GM19240 (cell line): Measurements from ENCODE around the gene MUC16.
"Not testable (repeated sequence)": the region's sequence is repeated elsewhere in the genome, so short reads cannot be mapped to it uniquely, and the experiment has no call there.

Source experiments
- DNase-seq: peaks from one replicate; pipeline ENCODE4 v3.0.0; 2011; ENCODE audit warnings: low spot score; ENCODE audit not compliant: insufficient read length

The MUC16 gene

GRCh38 chr19:9009935-9010651 lies at the start of gene MUC16:
TSS of gene MUC16 (minus strand) at chr19:9010409.
- no peak for DNase-seq

GRCh38 chr19:9058905-9059667 lies 48.9 kb upstream of the MUC16 start:
- DNase-seq: no peak

GRCh38 chr19:9057505-9058258 lies 47.5 kb upstream of the MUC16 start:
- no peak for DNase-seq

GRCh38 chr19:9056131-9056530 lies 45.9 kb upstream of the MUC16 start:
- not testable (repeated sequence) for DNase-seq

GRCh38 chr19:9054765-9055164 lies 44.6 kb upstream of the MUC16 start:
- DNase-seq: no peak

GRCh38 chr19:9054207-9054606 lies 44.0 kb upstream of the MUC16 start:
- no peak for DNase-seq

GRCh38 chr19:9053674-9054073 lies 43.5 kb upstream of the MUC16 start:
- DNase-seq: not testable (repeated sequence)

- DNase-seq: no peak
Measured at GRCh38 chr19:9052894-9053293, 42.7 kb upstream of the MUC16 start.

GRCh38 chr19:9046694-9047093 lies 36.5 kb upstream of the MUC16 start:
- DNase-seq: no peak

- no peak for DNase-seq
Measured at GRCh38 chr19:9044449-9044848, 34.2 kb upstream of the MUC16 start.

GRCh38 chr19:9043524-9043923 lies 33.3 kb upstream of the MUC16 start:
- no peak for DNase-seq

- DNase-seq: no peak
Measured at GRCh38 chr19:9041023-9041422, 30.8 kb upstream of the MUC16 start.

GRCh38 chr19:9040131-9040530 lies 29.9 kb upstream of the MUC16 start:
- DNase-seq: no peak

GRCh38 chr19:9039728-9040127 lies 29.5 kb upstream of the MUC16 start:
- no peak for DNase-seq

- no peak for DNase-seq
Measured at GRCh38 chr19:9037400-9038062, 27.3 kb upstream of the MUC16 start.

- no peak for DNase-seq
Measured at GRCh38 chr19:9032136-9032631, 22.0 kb upstream of the MUC16 start.

GRCh38 chr19:9018163-9018875 lies 8.1 kb upstream of the MUC16 start:
- no peak for DNase-seq

- no peak for DNase-seq
Measured at GRCh38 chr19:9014803-9015202, 4.6 kb upstream of the MUC16 start.

GRCh38 chr19:9013988-9014387 lies 3.8 kb upstream of the MUC16 start:
- no peak for DNase-seq

GRCh38 chr19:9011875-9012274 lies 1.7 kb upstream of the MUC16 start:
- no peak for DNase-seq

GRCh38 chr19:9010693-9011092 lies 484 bp upstream of the MUC16 start:
- DNase-seq: no peak
